Measurements from ENCODE around the gene ARPP19. TPM values are rescaled to one million over a fixed set of nuclear protein-coding genes. Genes with fewer than 3 reads are reported as not detected.

The ARPP19 gene
- total RNA-seq, 1 donor, result 133 TPM

DNA sequence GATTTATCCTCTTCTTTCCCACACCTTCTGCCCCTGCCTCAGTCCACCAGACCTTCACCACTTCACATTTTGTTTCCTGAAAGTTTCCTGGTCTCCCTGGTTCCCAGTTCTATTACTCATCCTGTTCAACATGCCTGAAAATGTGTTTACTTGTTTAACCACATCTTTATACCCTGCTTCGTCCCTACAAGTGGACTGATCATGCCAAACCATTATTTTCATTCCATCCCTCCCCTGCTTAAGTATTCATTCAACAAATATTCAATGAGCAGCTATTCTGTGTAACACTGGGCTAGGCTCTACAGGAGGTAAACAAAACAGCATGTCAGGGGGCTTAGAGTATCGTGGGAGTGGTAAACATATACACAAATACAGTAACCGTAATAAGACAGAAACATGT lies 45.6 kb downstream of the ARPP19 start:
- TF ChIP-seq, protein P1, sequence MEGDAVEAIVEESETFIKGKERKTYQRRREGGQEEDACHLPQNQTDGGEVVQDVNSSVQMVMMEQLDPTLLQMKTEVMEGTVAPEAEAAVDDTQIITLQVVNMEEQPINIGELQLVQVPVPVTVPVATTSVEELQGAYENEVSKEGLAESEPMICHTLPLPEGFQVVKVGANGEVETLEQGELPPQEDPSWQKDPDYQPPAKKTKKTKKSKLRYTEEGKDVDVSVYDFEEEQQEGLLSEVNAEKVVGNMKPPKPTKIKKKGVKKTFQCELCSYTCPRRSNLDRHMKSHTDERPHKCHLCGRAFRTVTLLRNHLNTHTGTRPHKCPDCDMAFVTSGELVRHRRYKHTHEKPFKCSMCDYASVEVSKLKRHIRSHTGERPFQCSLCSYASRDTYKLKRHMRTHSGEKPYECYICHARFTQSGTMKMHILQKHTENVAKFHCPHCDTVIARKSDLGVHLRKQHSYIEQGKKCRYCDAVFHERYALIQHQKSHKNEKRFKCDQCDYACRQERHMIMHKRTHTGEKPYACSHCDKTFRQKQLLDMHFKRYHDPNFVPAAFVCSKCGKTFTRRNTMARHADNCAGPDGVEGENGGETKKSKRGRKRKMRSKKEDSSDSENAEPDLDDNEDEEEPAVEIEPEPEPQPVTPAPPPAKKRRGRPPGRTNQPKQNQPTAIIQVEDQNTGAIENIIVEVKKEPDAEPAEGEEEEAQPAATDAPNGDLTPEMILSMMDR (IDR thresholded peaks at IDR 0.05; ENCODE audit: insufficient read depth, low read depth, low read length), result no peak
- DNase-seq (ENCODE audit: low read depth), result peak; percentile 83
- H3K4me3 ChIP-seq (ENCODE audit: low read depth, low read length), result no peak overlapping the region

DNA sequence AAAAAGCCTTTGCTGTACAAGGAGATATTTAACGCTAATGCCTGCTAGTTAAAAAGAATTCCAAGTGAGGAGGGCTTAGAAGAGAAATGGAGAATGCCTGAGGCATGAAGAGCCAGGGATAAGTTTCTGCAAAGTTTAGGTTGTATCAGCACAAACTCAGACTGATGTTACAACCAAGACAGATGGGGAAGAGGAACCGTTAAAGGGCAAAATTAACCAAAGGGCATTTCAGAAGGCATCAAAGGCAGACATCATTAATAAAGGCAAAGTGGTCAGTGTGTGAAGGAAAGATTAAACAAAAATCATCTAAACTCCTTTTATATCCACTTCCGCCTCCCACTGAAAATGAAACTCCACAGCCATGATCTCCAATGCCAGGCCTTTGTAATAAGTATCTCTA lies 47.1 kb downstream of the ARPP19 start:
- DNase-seq (ENCODE audit: low read depth), result no peak
- TF ChIP-seq, protein P1 (IDR thresholded peaks at IDR 0.05; ENCODE audit: insufficient read depth, low read depth, low read length), result no peak
- H3K4me3 ChIP-seq (ENCODE audit: low read depth, low read length), result no peak overlapping the region

DNA sequence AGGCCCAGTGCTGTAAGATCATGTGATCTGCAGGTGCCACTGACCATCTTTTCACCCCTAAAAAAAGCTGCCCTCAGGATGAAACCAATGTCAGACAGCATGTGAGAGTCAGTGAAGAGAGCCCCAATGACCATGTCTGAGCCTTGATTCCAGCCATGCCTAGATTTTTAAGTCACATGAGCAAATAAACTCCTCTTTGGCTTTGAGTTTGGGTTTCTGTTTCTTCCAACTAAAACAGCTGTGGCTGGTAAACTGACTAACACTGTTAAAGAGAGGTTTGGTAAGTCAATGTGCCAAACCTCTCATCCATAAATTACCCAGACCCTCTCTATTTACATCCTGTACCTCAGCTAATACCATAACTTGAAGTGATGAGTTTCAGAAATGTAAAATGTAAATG lies 48.4 kb downstream of the ARPP19 start:
- no peak for DNase-seq (ENCODE audit: low read depth)
- TF ChIP-seq, protein P1 (IDR thresholded peaks at IDR 0.05; ENCODE audit: insufficient read depth, low read depth, low read length), result no peak
- H3K4me3 ChIP-seq (ENCODE audit: low read depth, low read length), result no peak overlapping the region

DNA sequence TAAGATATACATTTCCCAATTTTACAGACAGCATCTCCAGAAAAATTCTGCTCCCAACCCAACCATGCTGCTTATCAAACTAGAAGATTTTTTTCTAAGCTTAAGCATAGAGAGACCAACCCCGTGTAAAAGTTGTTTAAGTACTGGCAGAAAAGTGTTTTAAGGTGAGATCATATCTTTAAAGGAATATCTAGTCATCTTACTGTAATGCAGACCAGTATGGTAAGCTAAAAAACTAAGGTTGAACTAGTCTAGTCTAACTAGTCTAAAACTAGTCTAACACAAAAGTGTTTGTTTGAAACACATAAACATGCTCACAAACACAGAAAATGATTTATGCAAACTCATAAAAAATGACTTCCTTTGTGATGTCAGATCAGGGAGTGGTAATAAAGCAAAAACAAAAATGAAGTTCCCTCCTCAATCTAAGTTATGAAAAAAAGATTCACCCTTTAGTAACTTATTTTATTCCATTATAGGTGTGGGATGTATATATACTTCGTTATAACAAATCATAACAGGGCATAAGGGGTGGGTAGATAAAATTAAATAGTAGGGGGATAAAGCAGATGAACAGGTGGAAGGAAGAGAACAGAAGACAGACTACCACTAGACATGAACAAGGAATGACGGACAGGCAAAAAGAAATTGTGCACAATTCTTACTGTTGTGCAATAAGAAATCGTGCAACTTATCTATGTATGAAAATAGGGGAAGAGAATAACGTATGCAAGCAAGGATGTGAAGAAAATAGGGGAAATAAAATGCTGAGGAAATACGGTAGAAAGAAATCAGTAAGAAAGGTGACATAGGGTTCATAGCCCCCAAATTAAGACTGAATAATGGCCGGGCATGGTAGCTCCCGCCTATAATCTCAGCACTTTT lies 50.1 kb downstream of the ARPP19 start:
- DNase-seq (ENCODE audit: low read depth), result no peak
- no peak overlapping the region for H3K4me3 ChIP-seq (ENCODE audit: low read depth, low read length)
- TF ChIP-seq, protein P1 (IDR thresholded peaks at IDR 0.05; ENCODE audit: insufficient read depth, low read depth, low read length), result no peak

DNA sequence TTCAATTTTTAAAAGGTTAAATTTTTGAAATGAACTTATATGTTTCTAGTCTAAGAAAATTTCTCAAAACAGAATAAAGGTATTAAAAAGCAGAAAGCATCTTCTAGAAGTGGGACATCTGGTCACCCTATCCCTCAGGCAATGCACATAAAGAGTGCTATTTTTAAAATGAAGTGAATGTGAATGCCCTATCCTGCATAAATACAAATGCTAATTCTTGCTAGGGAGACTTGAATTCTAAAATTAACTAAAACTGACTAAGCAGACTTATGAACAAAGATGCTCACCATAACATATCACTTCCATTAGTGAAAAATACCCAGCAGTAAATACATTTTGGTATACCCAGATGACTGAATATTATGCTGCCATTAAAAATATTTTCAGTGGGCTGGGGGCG lies 51.8 kb downstream of the ARPP19 start:
- no peak overlapping the region for H3K4me3 ChIP-seq (ENCODE audit: low read depth, low read length)
- no peak for DNase-seq (ENCODE audit: low read depth)
- TF ChIP-seq, protein P1 (IDR thresholded peaks at IDR 0.05; ENCODE audit: insufficient read depth, low read depth, low read length), result no peak

DNA sequence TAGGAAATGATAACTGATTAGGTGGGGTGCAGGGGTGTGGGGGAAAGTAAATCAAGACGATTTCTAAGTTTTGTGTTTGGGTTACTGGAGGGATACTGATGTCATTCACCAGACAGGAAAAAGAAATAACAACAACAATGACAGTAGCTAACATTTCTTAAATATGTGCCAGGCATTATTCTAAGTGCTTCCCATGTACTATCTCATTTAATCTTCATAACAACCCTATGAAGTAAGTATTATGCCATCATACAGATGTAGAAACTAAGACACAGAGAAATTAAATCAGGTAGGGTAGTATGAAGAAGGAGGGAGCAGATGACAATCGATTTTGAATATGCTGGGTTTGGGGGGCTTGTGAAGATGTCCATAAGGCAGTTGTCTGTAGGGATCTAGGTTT lies 53.5 kb downstream of the ARPP19 start:
- H3K4me3 ChIP-seq (ENCODE audit: low read depth, low read length), result no peak overlapping the region
- no peak for DNase-seq (ENCODE audit: low read depth)
- TF ChIP-seq, protein P1 (IDR thresholded peaks at IDR 0.05; ENCODE audit: insufficient read depth, low read depth, low read length), result no peak

Measured in fibroblast of villous mesenchyme (primary cell).